ENCODE results near the gene GPR137B. TPM values are rescaled to one million over a fixed set of nuclear protein-coding genes. Genes with fewer than 3 reads are reported as not detected.

GPR137B gene
- total and polyA plus RNA-seq, 2 of the 8 experiments (the other 6 are each of a cell fraction or from before 2014, with no cell fraction given): 6.9 to 7.7 TPM

GRCh38 chr1:236111527-236112331, 30.6 kb upstream of the GPR137B start:
- POLR2A ChIA-PET (ENCODE audit: partially characterized antibody): no interaction called here
- no peaks in the 10 kb centered on the region for H3K27me3 ChIP-seq (replicated peaks in 1 of 4; ENCODE audit: control insufficient read depth in 3 of 4, extremely low read depth in 1 of 4, insufficient read depth in 3 of 4, low read length in 3 of 4)
- H3K23me2 ChIP-seq (ENCODE audit: low read depth, low read length): no peaks in the 10 kb centered on the region
- H3K14ac ChIP-seq (ENCODE audit: insufficient read length): no peak overlapping the region
- no peak for DNase-seq (ENCODE audit: low read depth in 1 of 2, low spot score in 2 of 2)
- H2BK20ac ChIP-seq (ENCODE audit: low read length): no peak overlapping the region
- no peak overlapping the region for H3K4me2 ChIP-seq (ENCODE audit: insufficient read depth in 1 of 2, low read depth in 2 of 2, low read length in 2 of 2)
- H3K4me3 ChIP-seq (ENCODE audit: extremely low read depth in 1 of 4, insufficient read depth in 2 of 4, low read depth in 3 of 4, low read length in 4 of 4): no peak overlapping the region
- no peaks in the 10 kb centered on the region for H3K4me1 ChIP-seq (replicated peaks in 1 of 4; ENCODE audit: control insufficient read depth in 3 of 4, insufficient read depth in 4 of 4, low read length in 3 of 4)
- H4K20me1 ChIP-seq (replicated peaks in 1 of 2; ENCODE audit: control insufficient read depth in 1 of 2, insufficient read depth in 2 of 2, low read length in 2 of 2): no peaks in the 10 kb centered on the region
- no peak overlapping the region for H2BK15ac ChIP-seq (ENCODE audit: low read length)
- 93% methylated on average over 17 of the region's 17 CpGs; no CpG with 5 or more reads in 1 of the 2 experiments for WGBS, 2 experiments (ENCODE audit: extremely low coverage in 1 of 2, insufficient coverage in 1 of 2, insufficient read length in 1 of 2, insufficient replicate concordance in 2 of 2, low coverage in 1 of 2, low lambda C conversion rate in 2 of 2, missing lambda C conversion rate in 1 of 2)
- H2AFZ ChIP-seq (ENCODE audit: low read length): no peak overlapping the region
- H3K36me3 ChIP-seq (ENCODE audit: control insufficient read depth in 2 of 4, insufficient read depth in 4 of 4, low read length in 3 of 4): no peaks in the 10 kb centered on the region
- H3K79me1 ChIP-seq (ENCODE audit: low read depth, low read length): no peaks in the 10 kb centered on the region
- H3K4ac ChIP-seq (replicated peaks; ENCODE audit: insufficient read length, low read depth, low read length): no peak overlapping the region
- H4K8ac ChIP-seq (ENCODE audit: extremely low read depth, insufficient read depth, low read length): no peak overlapping the region; the same call in 1 of the 2 replicates
- CTCF ChIA-PET (ENCODE audit: partially characterized antibody): interaction anchor here (0.6 to 8.6 kb wide), 16 partner anchors 8 to 447 kb away, joined by 3 to 61 read pairs (median 5); no protein-coding TSS in a partner anchor
- no peak overlapping the region for H2BK5ac ChIP-seq (ENCODE audit: low read depth, low read length)
- H3K9me3 ChIP-seq (ENCODE audit: insufficient read depth in 2 of 2, low read depth in 1 of 2, low read length in 1 of 2): no peaks in the 10 kb centered on the region
- no peak for FAIRE-seq
- no peak overlapping the region for H2BK120ac ChIP-seq (replicated peaks; ENCODE audit: low read depth, low read length)
- H3K27ac ChIP-seq (ENCODE audit: low read depth, low read length): no peak overlapping the region
- no peak overlapping the region for H2BK12ac ChIP-seq (ENCODE audit: low read depth, low read length)
- H4K5ac ChIP-seq (ENCODE audit: insufficient read length, low read depth, low read length): no peak overlapping the region
- H3K23ac ChIP-seq (ENCODE audit: insufficient read length): no peak overlapping the region
- H4K91ac ChIP-seq (replicated peaks; ENCODE audit: insufficient read length, low read length): no peak overlapping the region
- no peaks in the 10 kb centered on the region for H3K79me2 ChIP-seq (ENCODE audit: control insufficient read depth in 1 of 2, insufficient read depth in 2 of 2, low read length in 2 of 2)
- no peak overlapping the region for H3K9ac ChIP-seq (replicated peaks in 1 of 4; ENCODE audit: extremely low read depth in 1 of 4, low read depth in 3 of 4, low read length in 3 of 4)
- H3K18ac ChIP-seq (ENCODE audit: extremely low read depth, low read length): no peak overlapping the region
- no peak overlapping the region for H3K56ac ChIP-seq (replicated peaks; ENCODE audit: insufficient read length, low read depth, low read length)
- no peak overlapping the region for H2AK5ac ChIP-seq (ENCODE audit: low read depth, low read length)
- TF ChIP-seq NANOG (IDR thresholded peaks at IDR 0.05; ENCODE audit: insufficient read depth, low read depth, low read length, poor library complexity, severe bottlenecking): no peak
- no peak for TF ChIP-seq E2F6 (IDR thresholded peaks at IDR 0.05)
- no peak for TF ChIP-seq KDM5A (IDR thresholded peaks at IDR 0.05; ENCODE audit: low read length)
- no peak for TF ChIP-seq RAD21 (IDR thresholded peaks at IDR 0.05 in 1 of 2, conservative IDR thresholded peaks at IDR 0.05 in 1 of 2; ENCODE audit: low read depth in 2 of 2, low read length in 2 of 2)
- no peak for TF ChIP-seq SP2 (IDR thresholded peaks at IDR 0.05; ENCODE audit: low read length)
- TF ChIP-seq SIX5 (IDR thresholded peaks at IDR 0.05; ENCODE audit: low read depth, low read length): no peak
- TF ChIP-seq HDAC6 (IDR thresholded peaks at IDR 0.05; ENCODE audit: low read depth, low read length): no peak
- no peak for TF ChIP-seq TCF12 (IDR thresholded peaks at IDR 0.05; ENCODE audit: low read depth, low read length)
